ENCODE results near the gene SLC35F1. TPM values are rescaled to one million over a fixed set of nuclear protein-coding genes. Genes with fewer than 3 reads are reported as not detected.

Gene SLC35F1
- total RNA-seq, 4 donors from 2014 or later, result 0.30 to 0.91 (median 0.48) TPM

GRCh38 chr6:118124851-118125250 is 217.8 kb downstream of the SLC35F1 start:
- TF ChIP-seq CTCF (IDR thresholded peaks at IDR 0.05) (no peak), POLR2A (IDR thresholded peaks at IDR 0.05) (no peak)
- H3K4me3 ChIP-seq (ENCODE audit: low read depth, poor library complexity, severe bottlenecking), result no peak overlapping the region
- intact Hi-C loops (cut with DNase I; ENCODE audit: low total_unique reads), result no loop called here
- no peak for DNase-seq (ENCODE audit: low spot score in 2 of 2)
- WGBS, 2 donors, result 41 to 57% methylated on average over 2 of the region's 2 CpGs

GRCh38 chr6:118128755-118129154 is 221.7 kb downstream of the SLC35F1 start:
- no peak for DNase-seq (ENCODE audit: low spot score in 2 of 2)
- no peak overlapping the region for H3K4me3 ChIP-seq (ENCODE audit: low read depth, poor library complexity, severe bottlenecking)
- TF ChIP-seq CTCF (IDR thresholded peaks at IDR 0.05) (no peak), POLR2A (IDR thresholded peaks at IDR 0.05) (no peak)
- intact Hi-C loops (cut with DNase I; ENCODE audit: low total_unique reads), result no loop called here

GRCh38 chr6:118134206-118134605 is 227.1 kb downstream of the SLC35F1 start:
- no peak for DNase-seq (ENCODE audit: low spot score in 2 of 2)
- no peak for TF ChIP-seq CTCF (IDR thresholded peaks at IDR 0.05)
- no peak for TF ChIP-seq POLR2A (IDR thresholded peaks at IDR 0.05)
- intact Hi-C loops (cut with DNase I; ENCODE audit: low total_unique reads), result no loop called here
- 81 to 97% methylated on average over 2 of the region's 2 CpGs for WGBS, 2 donors
- H3K4me3 ChIP-seq (ENCODE audit: low read depth, poor library complexity, severe bottlenecking), result no peak overlapping the region

- 55 to 59% methylated on average over 5 of the region's 5 CpGs for WGBS, 2 donors
- DNase-seq (ENCODE audit: low spot score in 2 of 2), result no peak
- intact Hi-C loops (cut with DNase I; ENCODE audit: low total_unique reads), result no loop called here
- H3K4me3 ChIP-seq (ENCODE audit: low read depth, poor library complexity, severe bottlenecking), result no peak overlapping the region
- TF ChIP-seq POLR2A (IDR thresholded peaks at IDR 0.05) (no peak), CTCF (IDR thresholded peaks at IDR 0.05) (no peak)
These were observed 227.7 kb downstream of the SLC35F1 start for GRCh38 chr6:118134736-118135135.

GRCh38 chr6:118135371-118135770 is 228.3 kb downstream of the SLC35F1 start:
- no peak overlapping the region for H3K4me3 ChIP-seq (ENCODE audit: low read depth, poor library complexity, severe bottlenecking)
- TF ChIP-seq POLR2A (IDR thresholded peaks at IDR 0.05) (no peak), CTCF (IDR thresholded peaks at IDR 0.05) (no peak)
- 88 to 98% methylated on average over 2 of the region's 2 CpGs for WGBS, 2 donors
- no peak for DNase-seq (ENCODE audit: low spot score in 2 of 2)
- intact Hi-C loops (cut with DNase I; ENCODE audit: low total_unique reads), result no loop called here

GRCh38 chr6:118141211-118141610 is 234.1 kb downstream of the SLC35F1 start:
- WGBS, 2 donors, result 95 to 96% methylated on average over 1 of the region's 1 CpG
- intact Hi-C loops (cut with DNase I; ENCODE audit: low total_unique reads), result no loop called here
- no peak overlapping the region for H3K4me3 ChIP-seq (ENCODE audit: low read depth, poor library complexity, severe bottlenecking)
- DNase-seq (ENCODE audit: low spot score in 2 of 2), result no peak
- TF ChIP-seq POLR2A (IDR thresholded peaks at IDR 0.05), result no peak
- TF ChIP-seq CTCF (IDR thresholded peaks at IDR 0.05), result no peak

Data from lower leg skin (tissue), 4 donors.